ENCODE measurements around the gene VPS9D1.

VPS9D1 gene

DNA sequence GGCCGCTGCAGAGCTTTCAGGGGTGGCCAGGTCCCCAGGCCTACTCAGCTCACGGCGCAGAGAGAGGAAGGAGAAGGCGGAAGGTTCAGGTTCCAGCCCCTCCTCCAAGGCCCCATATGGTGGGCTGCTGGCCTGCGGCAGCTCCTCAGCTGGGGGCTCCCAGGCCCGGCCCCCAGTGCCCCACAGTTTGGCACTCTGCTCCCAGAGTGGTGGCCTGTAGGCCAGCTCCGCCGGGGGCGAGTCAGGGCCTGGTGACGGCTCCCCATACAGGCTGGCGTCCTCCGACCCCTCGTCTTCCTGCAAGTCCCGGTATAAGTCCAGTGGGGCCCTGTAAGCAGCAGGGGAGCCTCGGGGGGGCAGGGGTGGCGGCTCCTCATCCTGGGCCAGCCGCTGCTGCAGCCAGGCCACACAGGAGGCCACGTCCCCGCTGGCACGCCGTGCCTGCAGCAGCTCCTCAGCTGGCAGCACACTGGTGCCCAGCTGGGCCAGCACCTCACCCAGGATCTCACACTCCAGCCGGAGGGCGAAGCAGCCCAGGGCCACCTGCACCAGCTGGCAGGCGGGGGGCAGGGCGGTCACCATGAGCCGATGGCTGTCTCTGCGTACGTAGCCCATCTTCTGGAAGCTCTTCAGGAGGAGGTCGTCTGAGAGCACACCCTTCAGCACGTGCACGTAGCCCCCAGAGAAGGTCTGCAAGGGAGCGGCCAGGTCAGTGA, 22.9 kb downstream of the VPS9D1 start:
- Histone ChIP-seq H3K4me2 (ENCODE audit: insufficient read depth, low read length) (no peak overlapping the region), H2AFZ (ENCODE audit: low read depth, low read length) (no peak overlapping the region), H3K27ac (ENCODE audit: low read length) (no peak overlapping the region), H3K4me1 (ENCODE audit: insufficient read depth, low read length) (peaks cover 22% of the 10 kb centered on the region), H3K9me3 (ENCODE audit: insufficient read depth, low read length, severe bottlenecking) (no peaks in the 10 kb centered on the region), H4K20me1 (ENCODE audit: insufficient read depth, low read length) (peaks cover 23% of the 10 kb centered on the region), H3K9ac (ENCODE audit: low read depth, low read length) (no peak overlapping the region), H3K4me3 (ENCODE audit: low read depth in 1 of 2, low read length in 2 of 2) (no peak overlapping the region), H3K27me3 (ENCODE audit: insufficient read depth, low read length, poor library complexity) (no peaks in the 10 kb centered on the region), H3K36me3 (ENCODE audit: insufficient read depth, low read length) (peaks cover 38% of the 10 kb centered on the region), H3K79me2 (ENCODE audit: insufficient read depth, low read length) (peaks cover 8% of the 10 kb centered on the region)
- ATAC-seq (ENCODE audit: insufficient read depth, low read depth) = no peak
- DNase-seq = no peak
- no peak for TF ChIP-seq EZH2 (IDR thresholded peaks at IDR 0.05; ENCODE audit: borderline replicate concordance, low read depth, low read length, severe bottlenecking)
- TF ChIP-seq, protein P1, sequence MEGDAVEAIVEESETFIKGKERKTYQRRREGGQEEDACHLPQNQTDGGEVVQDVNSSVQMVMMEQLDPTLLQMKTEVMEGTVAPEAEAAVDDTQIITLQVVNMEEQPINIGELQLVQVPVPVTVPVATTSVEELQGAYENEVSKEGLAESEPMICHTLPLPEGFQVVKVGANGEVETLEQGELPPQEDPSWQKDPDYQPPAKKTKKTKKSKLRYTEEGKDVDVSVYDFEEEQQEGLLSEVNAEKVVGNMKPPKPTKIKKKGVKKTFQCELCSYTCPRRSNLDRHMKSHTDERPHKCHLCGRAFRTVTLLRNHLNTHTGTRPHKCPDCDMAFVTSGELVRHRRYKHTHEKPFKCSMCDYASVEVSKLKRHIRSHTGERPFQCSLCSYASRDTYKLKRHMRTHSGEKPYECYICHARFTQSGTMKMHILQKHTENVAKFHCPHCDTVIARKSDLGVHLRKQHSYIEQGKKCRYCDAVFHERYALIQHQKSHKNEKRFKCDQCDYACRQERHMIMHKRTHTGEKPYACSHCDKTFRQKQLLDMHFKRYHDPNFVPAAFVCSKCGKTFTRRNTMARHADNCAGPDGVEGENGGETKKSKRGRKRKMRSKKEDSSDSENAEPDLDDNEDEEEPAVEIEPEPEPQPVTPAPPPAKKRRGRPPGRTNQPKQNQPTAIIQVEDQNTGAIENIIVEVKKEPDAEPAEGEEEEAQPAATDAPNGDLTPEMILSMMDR (IDR thresholded peaks at IDR 0.05; ENCODE audit: borderline replicate concordance, extremely low read depth, low read length, poor library complexity, severe bottlenecking) = no peak

GRCh38 chr16:89697161-89697615, 23.5 kb downstream of the VPS9D1 start:
- DNase-seq (no peak), ATAC-seq (ENCODE audit: insufficient read depth, low read depth) (no peak)
- Histone ChIP-seq H3K4me3 (ENCODE audit: low read depth in 1 of 2, low read length in 2 of 2) (no peak overlapping the region), H3K4me2 (ENCODE audit: insufficient read depth, low read length) (no peak overlapping the region), H3K79me2 (ENCODE audit: insufficient read depth, low read length) (peaks cover 8% of the 10 kb centered on the region), H3K9me3 (ENCODE audit: insufficient read depth, low read length, severe bottlenecking) (no peaks in the 10 kb centered on the region), H3K4me1 (ENCODE audit: insufficient read depth, low read length) (peaks cover 19% of the 10 kb centered on the region), H3K27ac (ENCODE audit: low read length) (no peak overlapping the region), H3K36me3 (ENCODE audit: insufficient read depth, low read length) (peaks cover 41% of the 10 kb centered on the region), H3K9ac (ENCODE audit: low read depth, low read length) (no peak overlapping the region), H2AFZ (ENCODE audit: low read depth, low read length) (no peak overlapping the region), H3K27me3 (ENCODE audit: insufficient read depth, low read length, poor library complexity) (no peaks in the 10 kb centered on the region), H4K20me1 (ENCODE audit: insufficient read depth, low read length) (peaks cover 23% of the 10 kb centered on the region)
- TF ChIP-seq, protein P1 (IDR thresholded peaks at IDR 0.05; ENCODE audit: borderline replicate concordance, extremely low read depth, low read length, poor library complexity, severe bottlenecking) = no peak
- no peak for TF ChIP-seq EZH2 (IDR thresholded peaks at IDR 0.05; ENCODE audit: borderline replicate concordance, low read depth, low read length, severe bottlenecking)

- Histone ChIP-seq H3K4me1 (ENCODE audit: insufficient read depth, low read length) (peaks cover 14% of the 10 kb centered on the region), H4K20me1 (ENCODE audit: insufficient read depth, low read length) (peaks cover 23% of the 10 kb centered on the region), H3K27ac (ENCODE audit: low read length) (no peak overlapping the region), H3K79me2 (ENCODE audit: insufficient read depth, low read length) (peaks cover 8% of the 10 kb centered on the region), H3K9ac (ENCODE audit: low read depth, low read length) (no peak overlapping the region), H3K27me3 (ENCODE audit: insufficient read depth, low read length, poor library complexity) (no peaks in the 10 kb centered on the region), H3K36me3 (ENCODE audit: insufficient read depth, low read length) (peaks cover 45% of the 10 kb centered on the region), H3K9me3 (ENCODE audit: insufficient read depth, low read length, severe bottlenecking) (no peaks in the 10 kb centered on the region), H3K4me2 (ENCODE audit: insufficient read depth, low read length) (no peak overlapping the region), H3K4me3 (ENCODE audit: low read depth in 1 of 2, low read length in 2 of 2) (no peak overlapping the region), H2AFZ (ENCODE audit: low read depth, low read length) (no peak overlapping the region)
- TF ChIP-seq, protein P1 (IDR thresholded peaks at IDR 0.05; ENCODE audit: borderline replicate concordance, extremely low read depth, low read length, poor library complexity, severe bottlenecking) = no peak
- TF ChIP-seq EZH2 (IDR thresholded peaks at IDR 0.05; ENCODE audit: borderline replicate concordance, low read depth, low read length, severe bottlenecking) = no peak
- ATAC-seq (ENCODE audit: insufficient read depth, low read depth) (no peak), DNase-seq (no peak)
Observed at GRCh38 chr16:89696670-89697128, 24.0 kb downstream of the VPS9D1 start.
